ENCODE data around the gene SCML1. TPM values are rescaled to one million over a fixed set of nuclear protein-coding genes. Genes with fewer than 3 reads are reported as not detected.

Gene SCML1
- total and polyA plus RNA-seq, 8 donors: 7.7 to 25.7 (median 21.1) TPM

GRCh38 chrX:17697191-17697590 lies 40.1 kb upstream of the SCML1 start:
- Histone ChIP-seq H3K27ac (no peak overlapping the region), H3K27me3 (no peaks in the 10 kb centered on the region), H3K4me1 (no peaks in the 10 kb centered on the region), H3K4me3 (no peak overlapping the region), H3K36me3 (no peaks in the 10 kb centered on the region), H3K9me3 (no peaks in the 10 kb centered on the region)
- ATAC-seq (no peak), DNase-seq (no peak)
- intact Hi-C loops (cut with DNase I): no loop called here
- TF ChIP-seq, protein P1, sequence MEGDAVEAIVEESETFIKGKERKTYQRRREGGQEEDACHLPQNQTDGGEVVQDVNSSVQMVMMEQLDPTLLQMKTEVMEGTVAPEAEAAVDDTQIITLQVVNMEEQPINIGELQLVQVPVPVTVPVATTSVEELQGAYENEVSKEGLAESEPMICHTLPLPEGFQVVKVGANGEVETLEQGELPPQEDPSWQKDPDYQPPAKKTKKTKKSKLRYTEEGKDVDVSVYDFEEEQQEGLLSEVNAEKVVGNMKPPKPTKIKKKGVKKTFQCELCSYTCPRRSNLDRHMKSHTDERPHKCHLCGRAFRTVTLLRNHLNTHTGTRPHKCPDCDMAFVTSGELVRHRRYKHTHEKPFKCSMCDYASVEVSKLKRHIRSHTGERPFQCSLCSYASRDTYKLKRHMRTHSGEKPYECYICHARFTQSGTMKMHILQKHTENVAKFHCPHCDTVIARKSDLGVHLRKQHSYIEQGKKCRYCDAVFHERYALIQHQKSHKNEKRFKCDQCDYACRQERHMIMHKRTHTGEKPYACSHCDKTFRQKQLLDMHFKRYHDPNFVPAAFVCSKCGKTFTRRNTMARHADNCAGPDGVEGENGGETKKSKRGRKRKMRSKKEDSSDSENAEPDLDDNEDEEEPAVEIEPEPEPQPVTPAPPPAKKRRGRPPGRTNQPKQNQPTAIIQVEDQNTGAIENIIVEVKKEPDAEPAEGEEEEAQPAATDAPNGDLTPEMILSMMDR (IDR thresholded peaks at IDR 0.05): no peak

DNA sequence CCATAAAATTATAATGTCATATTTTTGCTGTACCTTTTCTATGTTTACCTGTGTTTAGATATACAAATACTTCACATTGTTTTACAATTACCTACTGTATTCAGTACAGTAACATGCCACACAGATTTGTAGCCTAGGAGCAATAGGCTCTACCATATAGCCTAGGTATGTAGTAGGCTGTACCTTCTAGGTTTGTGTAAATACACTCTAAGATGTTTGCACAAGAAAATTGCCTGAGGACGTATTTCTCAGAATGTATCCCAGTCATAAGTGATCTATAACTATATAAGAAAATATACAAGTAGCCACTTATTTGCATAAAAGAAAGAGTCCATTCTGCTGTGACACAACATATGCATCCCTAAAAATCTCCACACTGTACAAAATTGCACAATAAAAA lies 36.3 kb upstream of the SCML1 start:
- peaks cover 0 to 3% of the 10 kb centered on the region in 2 donors for H3K27me3 ChIP-seq
- DNase-seq (no peak), ATAC-seq (no peak)
- no peak overlapping the region for H3K27ac ChIP-seq
- TF ChIP-seq, protein P1 (IDR thresholded peaks at IDR 0.05): no peak
- H3K36me3 ChIP-seq: no peaks in the 10 kb centered on the region
- no peaks in the 10 kb centered on the region for H3K4me1 ChIP-seq
- no peaks in the 10 kb centered on the region for H3K9me3 ChIP-seq
- H3K4me3 ChIP-seq: no peak overlapping the region
- intact Hi-C loops (cut with DNase I): no loop called here

DNA sequence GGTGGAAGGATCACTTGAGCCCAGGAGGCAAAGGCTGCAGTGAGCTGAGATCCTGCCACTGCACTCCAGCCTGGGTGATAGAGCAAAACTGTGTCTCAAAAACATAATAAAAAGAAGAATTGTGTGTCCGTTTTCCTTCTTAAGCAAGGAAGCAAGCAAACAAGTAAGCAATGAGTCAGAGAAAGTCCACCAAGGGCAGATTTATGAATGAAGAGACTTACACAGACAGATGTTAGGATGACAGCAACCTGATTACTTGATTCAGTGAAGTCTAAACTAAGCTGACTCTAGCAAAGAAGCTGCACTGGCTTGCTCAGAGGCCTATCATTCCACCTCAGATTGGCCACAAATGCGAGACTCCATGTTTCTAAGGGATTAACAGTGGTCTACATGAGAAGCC lies 34.1 kb upstream of the SCML1 start:
- Histone ChIP-seq H3K9me3 (no peaks in the 10 kb centered on the region), H3K27me3 (peaks cover 0 to 10% of the 10 kb centered on the region in 2 donors), H3K4me1 (no peaks in the 10 kb centered on the region), H3K27ac (no peak overlapping the region), H3K4me3 (no peak overlapping the region), H3K36me3 (no peaks in the 10 kb centered on the region)
- ATAC-seq: no peak
- no peak for DNase-seq
- TF ChIP-seq, protein P1 (IDR thresholded peaks at IDR 0.05): no peak
- intact Hi-C loops (cut with DNase I): no loop called here

DNA sequence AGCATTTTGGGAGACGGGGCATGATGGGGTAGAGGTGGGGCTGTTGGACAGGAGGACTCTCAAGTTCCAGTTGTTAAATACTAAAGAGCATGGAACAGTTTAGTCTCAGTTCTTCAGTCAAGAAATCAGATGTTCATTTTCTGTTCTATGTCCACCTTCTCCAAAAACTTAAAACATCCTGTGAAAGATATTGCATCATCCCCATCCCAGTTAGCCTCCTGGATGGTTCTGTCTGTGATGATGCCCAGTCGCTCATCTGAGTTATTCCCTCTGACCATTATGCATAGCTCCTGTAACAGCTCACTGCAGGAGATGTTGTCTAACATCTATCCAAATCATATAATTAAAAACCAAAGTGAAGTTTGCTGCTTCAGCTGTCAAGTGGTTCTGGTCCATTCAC lies 32.1 kb upstream of the SCML1 start:
- H3K9me3 ChIP-seq: no peaks in the 10 kb centered on the region
- TF ChIP-seq, protein P1 (IDR thresholded peaks at IDR 0.05): no peak
- intact Hi-C loops (cut with DNase I): no loop called here
- DNase-seq: no peak
- ATAC-seq: no peak
- no peaks in the 10 kb centered on the region for H3K4me1 ChIP-seq
- no peaks in the 10 kb centered on the region for H3K36me3 ChIP-seq
- H3K4me3 ChIP-seq: no peak overlapping the region
- H3K27me3 ChIP-seq: peaks cover 0 to 10% of the 10 kb centered on the region in 2 donors
- H3K27ac ChIP-seq: no peak overlapping the region

DNA sequence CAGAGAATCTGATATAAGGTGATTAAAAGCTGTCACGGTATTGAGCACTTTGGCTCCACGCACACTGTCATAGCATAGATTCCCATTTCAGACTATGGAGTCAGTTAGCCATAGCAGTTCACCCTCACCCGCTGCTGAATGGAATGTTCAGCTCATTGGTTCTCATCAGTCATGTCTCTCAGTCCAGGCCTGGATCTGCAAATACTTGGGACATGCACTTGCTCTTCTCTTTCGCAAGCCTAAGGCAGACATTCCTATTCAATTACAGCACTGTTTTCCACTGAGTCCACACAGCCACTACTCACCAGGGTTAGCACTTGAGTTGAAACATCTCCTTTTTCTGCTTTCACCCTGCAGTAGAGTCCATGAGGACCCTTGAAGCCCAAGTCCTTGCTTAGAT lies 30.6 kb upstream of the SCML1 start:
- H3K27ac ChIP-seq: no peak overlapping the region
- no peaks in the 10 kb centered on the region for H3K36me3 ChIP-seq
- H3K4me1 ChIP-seq: no peaks in the 10 kb centered on the region
- ATAC-seq: no peak
- intact Hi-C loops (cut with DNase I): no loop called here
- no peak overlapping the region for H3K4me3 ChIP-seq
- no peak for DNase-seq
- peaks cover 0 to 10% of the 10 kb centered on the region in 2 donors for H3K27me3 ChIP-seq
- TF ChIP-seq, protein P1 (IDR thresholded peaks at IDR 0.05): no peak
- H3K9me3 ChIP-seq: no peaks in the 10 kb centered on the region

All from left lung (tissue), 10 donors.